Measurements from ENCODE around the gene GOSR1. TPM values are rescaled to one million over a fixed set of nuclear protein-coding genes. Genes with fewer than 3 reads are reported as not detected.
"Not testable (repeated sequence)": the region's sequence is repeated elsewhere in the genome, so short reads cannot be mapped to it uniquely, and the experiment has no call there.

The GOSR1 gene
- total and polyA plus RNA-seq, 8 donors: 11.7 to 30.1 (median 24.7) TPM

DNA sequence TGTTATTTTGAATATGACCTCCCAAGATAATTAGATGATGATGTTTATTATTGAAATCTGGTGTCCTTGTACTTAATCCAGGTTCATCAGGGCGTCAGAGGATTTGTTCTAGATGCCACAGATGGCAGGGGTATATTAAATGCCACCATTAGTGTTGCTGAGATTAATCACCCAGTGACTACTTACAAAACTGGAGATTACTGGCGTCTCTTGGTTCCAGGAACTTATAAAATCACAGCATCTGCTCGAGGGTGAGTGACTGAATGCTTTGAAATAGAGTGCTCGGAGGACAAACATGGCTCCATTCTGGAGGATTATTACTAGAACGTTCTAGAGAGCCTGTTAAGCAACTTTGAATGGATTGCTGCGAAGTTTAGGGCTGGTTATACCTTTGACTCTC is 33.5 kb upstream of the GOSR1 start:
- 79 to 80% methylated on average over 6 of the region's 6 CpGs for WGBS, 2 donors
- intact Hi-C loops (cut with DNase I): no loop called here
- H3K4me3 ChIP-seq: no peak overlapping the region
- H3K9me3 ChIP-seq: no peaks in the 10 kb centered on the region
- DNase-seq (no peak), ATAC-seq (peak in 2 of 4 donors; percentile 20 to 22), FAIRE-seq (no peak)
- TF ChIP-seq, protein P1, sequence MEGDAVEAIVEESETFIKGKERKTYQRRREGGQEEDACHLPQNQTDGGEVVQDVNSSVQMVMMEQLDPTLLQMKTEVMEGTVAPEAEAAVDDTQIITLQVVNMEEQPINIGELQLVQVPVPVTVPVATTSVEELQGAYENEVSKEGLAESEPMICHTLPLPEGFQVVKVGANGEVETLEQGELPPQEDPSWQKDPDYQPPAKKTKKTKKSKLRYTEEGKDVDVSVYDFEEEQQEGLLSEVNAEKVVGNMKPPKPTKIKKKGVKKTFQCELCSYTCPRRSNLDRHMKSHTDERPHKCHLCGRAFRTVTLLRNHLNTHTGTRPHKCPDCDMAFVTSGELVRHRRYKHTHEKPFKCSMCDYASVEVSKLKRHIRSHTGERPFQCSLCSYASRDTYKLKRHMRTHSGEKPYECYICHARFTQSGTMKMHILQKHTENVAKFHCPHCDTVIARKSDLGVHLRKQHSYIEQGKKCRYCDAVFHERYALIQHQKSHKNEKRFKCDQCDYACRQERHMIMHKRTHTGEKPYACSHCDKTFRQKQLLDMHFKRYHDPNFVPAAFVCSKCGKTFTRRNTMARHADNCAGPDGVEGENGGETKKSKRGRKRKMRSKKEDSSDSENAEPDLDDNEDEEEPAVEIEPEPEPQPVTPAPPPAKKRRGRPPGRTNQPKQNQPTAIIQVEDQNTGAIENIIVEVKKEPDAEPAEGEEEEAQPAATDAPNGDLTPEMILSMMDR (IDR thresholded peaks at IDR 0.05): no peak
- H3K27me3 ChIP-seq: no peaks in the 10 kb centered on the region
- no peaks in the 10 kb centered on the region for H3K4me1 ChIP-seq
- no peak overlapping the region for H3K27ac ChIP-seq
- H3K36me3 ChIP-seq: no peaks in the 10 kb centered on the region

DNA sequence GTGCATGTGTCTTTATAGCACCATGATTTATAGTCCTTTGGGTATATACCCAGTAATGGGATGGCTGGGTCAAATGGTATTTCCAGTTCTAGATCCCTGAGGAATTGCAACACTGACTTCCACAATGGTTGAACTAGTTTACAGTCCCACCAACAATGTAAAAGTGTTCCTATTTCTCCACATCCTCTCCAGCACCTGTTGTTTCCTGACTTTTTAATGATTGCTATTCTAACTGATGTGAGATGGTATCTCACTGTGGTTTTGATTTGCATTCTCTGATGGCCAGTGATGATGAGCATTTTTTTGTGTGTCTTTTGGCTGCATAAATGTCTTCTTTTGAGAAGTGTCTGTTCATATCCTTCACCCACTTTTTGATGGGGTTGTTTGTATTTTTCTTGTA is 30.6 kb upstream of the GOSR1 start:
- H3K4me1 ChIP-seq; ATAC-seq; H3K27ac ChIP-seq; H3K9me3 ChIP-seq; H3K27me3 ChIP-seq; H3K36me3 ChIP-seq; DNase-seq; intact Hi-C loops (cut with DNase I); H3K4me3 ChIP-seq; FAIRE-seq: not testable (repeated sequence)

DNA sequence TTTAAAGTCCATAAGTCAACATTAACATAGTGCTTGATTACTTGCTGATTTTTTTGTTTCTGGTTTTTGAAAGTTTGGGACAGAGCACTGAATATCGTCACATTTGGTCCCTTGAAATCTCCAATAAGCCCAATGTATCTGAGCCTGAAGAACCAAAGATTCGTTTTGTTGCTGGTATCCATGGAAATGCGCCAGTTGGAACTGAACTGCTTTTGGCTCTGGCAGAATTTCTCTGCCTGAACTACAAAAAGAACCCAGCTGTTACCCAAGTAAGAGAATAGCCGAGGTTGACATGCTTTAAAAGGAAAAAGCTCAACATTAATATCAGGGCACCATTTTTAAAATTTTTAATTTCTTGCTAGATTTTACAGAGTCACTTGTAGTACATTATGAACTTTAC is 27.7 kb upstream of the GOSR1 start:
- FAIRE-seq: no peak
- H3K36me3 ChIP-seq: peaks cover 0 to 6% (median 0%) of the 10 kb centered on the region in 3 donors
- H3K4me3 ChIP-seq: no peak overlapping the region
- WGBS, 2 donors: 53 to 59% methylated on average over 4 of the region's 4 CpGs
- TF ChIP-seq, protein P1 (IDR thresholded peaks at IDR 0.05): no peak
- intact Hi-C loops (cut with DNase I): no loop called here
- peak in 1 of 4 donors; percentile 41 for ATAC-seq
- no peaks in the 10 kb centered on the region for H3K4me1 ChIP-seq
- H3K27me3 ChIP-seq: no peaks in the 10 kb centered on the region
- H3K9me3 ChIP-seq: no peaks in the 10 kb centered on the region
- no peak overlapping the region for H3K27ac ChIP-seq
- peak in 2 of 6 donors; percentile 11 for DNase-seq

DNA sequence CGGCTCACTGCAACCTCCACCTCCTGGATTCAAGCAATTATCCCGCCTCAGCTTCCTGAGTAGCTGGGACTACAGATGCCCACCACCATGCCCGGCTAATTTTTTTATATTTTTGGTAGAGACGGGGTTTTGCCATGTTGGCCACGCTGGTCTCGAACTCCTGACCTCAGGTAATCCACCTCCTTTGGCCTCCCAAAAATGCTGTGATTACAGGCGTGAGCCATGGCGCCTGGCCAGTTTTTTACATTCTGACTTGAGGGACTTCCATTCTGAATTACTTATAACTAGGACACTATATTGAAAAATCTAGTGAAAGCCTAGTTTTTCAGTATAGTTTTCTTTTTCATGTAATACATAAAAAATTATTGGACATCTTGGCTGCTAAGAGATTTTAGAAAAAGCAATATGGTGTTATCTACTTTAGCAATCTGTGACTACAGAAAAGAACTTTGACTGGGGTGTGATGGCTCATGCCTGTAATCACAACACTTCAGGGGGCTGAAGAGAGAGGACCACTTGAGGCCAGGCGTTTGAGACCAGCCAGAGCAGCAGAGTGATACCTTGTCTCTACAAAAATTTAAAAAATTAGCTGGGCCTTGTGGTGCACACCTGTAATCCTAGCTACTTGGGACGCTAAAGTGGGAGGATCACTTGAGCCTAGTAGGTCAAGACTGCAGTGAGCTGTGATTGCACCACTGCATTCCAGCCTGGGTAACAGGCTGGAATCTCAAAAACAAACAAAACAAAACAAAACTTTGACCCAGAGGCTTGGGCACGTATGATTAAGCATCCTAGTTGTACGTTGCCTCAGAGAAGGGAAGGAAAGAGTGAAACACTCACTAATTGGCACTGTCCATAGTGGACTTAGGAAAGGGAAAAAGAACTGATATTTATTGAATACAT is 26.8 kb upstream of the GOSR1 start:
- Histone ChIP-seq H3K36me3 (peaks cover 0 to 6% (median 5%) of the 10 kb centered on the region in 3 donors), H3K27me3 (no peaks in the 10 kb centered on the region), H3K4me3 (no peak overlapping the region), H3K27ac (no peak overlapping the region), H3K4me1 (no peaks in the 10 kb centered on the region), H3K9me3 (no peaks in the 10 kb centered on the region)
- no peak for DNase-seq
- no peak for FAIRE-seq
- intact Hi-C loops (cut with DNase I): no loop called here
- TF ChIP-seq, protein P1 (IDR thresholded peaks at IDR 0.05): no peak
- no peak for ATAC-seq
- WGBS, 2 donors: 89 to 91% methylated on average over 12 of the region's 12 CpGs

DNA sequence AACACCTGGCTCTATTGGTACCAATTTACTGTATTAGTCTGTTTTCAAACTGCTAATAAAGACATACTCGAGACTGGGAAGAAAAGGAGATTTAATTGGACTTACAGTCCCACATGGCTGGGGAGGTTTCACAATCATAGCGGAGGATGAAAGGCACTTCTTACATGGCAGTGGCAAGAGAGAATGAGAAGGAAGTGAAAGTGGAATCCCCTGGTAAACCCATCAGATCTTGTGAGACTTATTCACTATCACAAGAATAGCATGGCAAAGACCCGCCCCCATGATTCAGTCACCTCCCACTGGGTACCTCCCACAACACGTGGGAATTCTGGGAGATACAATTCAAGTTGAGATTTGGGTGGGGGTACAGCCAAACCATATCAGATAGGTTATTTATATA is 22.6 kb upstream of the GOSR1 start:
- H3K27me3 ChIP-seq: no peaks in the 10 kb centered on the region
- 88 to 91% methylated on average over 4 of the region's 4 CpGs for WGBS, 2 donors
- intact Hi-C loops (cut with DNase I): no loop called here
- FAIRE-seq (no peak), DNase-seq (no peak), ATAC-seq (no peak)
- no peaks in the 10 kb centered on the region for H3K4me1 ChIP-seq
- TF ChIP-seq, protein P1 (IDR thresholded peaks at IDR 0.05): no peak
- no peak overlapping the region for H3K4me3 ChIP-seq
- no peak overlapping the region for H3K27ac ChIP-seq
- peaks cover 0 to 21% (median 7%) of the 10 kb centered on the region in 3 donors for H3K36me3 ChIP-seq
- no peaks in the 10 kb centered on the region for H3K9me3 ChIP-seq

Data from pancreas (tissue), 10 donors.